GM12878 (cell line): Measurements from ENCODE around the gene NOD1. TPM values are rescaled to one million over a fixed set of nuclear protein-coding genes. Genes with fewer than 3 reads are reported as not detected.

ENCODE experiments used
- ATAC-seq: fragments of 200-7000 bp; cut with Tn5 transposase; 3 replicates; pipeline ENCODE4 v1.9.1; 2020; ENCODE audit warnings: mild to moderate bottlenecking, moderate library complexity
- BruUV-seq: library from RNA; stranded (reverse); fragments of 400-500 nt; replicated peaks from 2 replicates; lab custom pipeline; 2021; lab: Mats Ljungman, UMichigan
- CTCF ChIA-PET: fragments of 300-600 bp; sonication (Branson Sonifier 250); formaldehyde crosslinking; extraction: SDS; loops from one replicate; lab custom pipeline; 2021; ENCODE audit warnings: inconsistent platforms; lab: Yijun Ruan, JAX
- POLR2A ChIA-PET: fragments of 350-600 bp; formaldehyde crosslinking; extraction: SDS; loops from one replicate; lab custom pipeline; 2021; ENCODE audit warnings: inconsistent platforms; lab: Charles Lee
- RAD21 ChIA-PET: fragments of 300-600 bp; sonication (Branson Sonifier 250); formaldehyde crosslinking; loops from one replicate; lab custom pipeline; 2023; ENCODE audit warnings: antibody characterized with exemption; ENCODE audit not compliant: unreplicated experiment; lab: Charles Lee
- SMC1A ChIA-PET: fragments of 300-600 bp; sonication (Branson Sonifier 250); formaldehyde crosslinking; loops from one replicate; lab custom pipeline; 2023; ENCODE audit not compliant: unreplicated experiment, uncharacterized antibody; lab: Charles Lee
- DNase-seq: peaks from one replicate; pipeline ENCODE4 v3.0.0-alpha.2; 2011; ENCODE audit warnings: low read depth, low spot score
- FAIRE-seq: peaks from 3 replicates; lab custom pipeline; 2011; peaks lifted over from hg19 to GRCh38; lab: Jason Lieb, UNC
- H2AFZ ChIP-seq: 2 replicates; pipeline ENCODE4 v1.6.0; 2011; ENCODE audit warnings: low read depth, low read length, control low read depth; ENCODE audit not compliant: control insufficient read depth
- H3K27ac ChIP-seq: 2 replicates; pipeline ENCODE4 v1.5.1; 2011; ENCODE audit warnings: control low read depth; ENCODE audit not compliant: control insufficient read depth, insufficient read depth
- H3K27me3 ChIP-seq, 2 experiments: replicated peaks in 1 of 2; 2 replicates each; pipeline versions ENCODE4 v1.6.0 to v1.6.1; 2011; ENCODE audit warnings: low read length in 1 of 2; ENCODE audit not compliant: control insufficient read depth in 2 of 2, insufficient read depth in 2 of 2
- H3K36me3 ChIP-seq, 2 experiments: 2 replicates each; pipeline ENCODE4 v1.5.1; 2011; ENCODE audit warnings: low read length in 1 of 2; ENCODE audit not compliant: control insufficient read depth in 2 of 2, insufficient read depth in 2 of 2
- H3K4me1 ChIP-seq: 2 replicates; pipeline ENCODE4 v1.6.1; 2011; ENCODE audit warnings: mild to moderate bottlenecking, low read length, moderate library complexity, mixed read lengths; ENCODE audit not compliant: control insufficient read depth, insufficient read depth
- H3K4me2 ChIP-seq: 2 replicates; pipeline ENCODE4 v1.6.0; 2011; ENCODE audit warnings: control low read depth; ENCODE audit not compliant: control insufficient read depth, insufficient read depth
- H3K4me3 ChIP-seq: fragments of 200-600 bp; sonication (generic); 2 replicates; pipeline ENCODE4 v1.5.1; 2016
- H3K79me2 ChIP-seq: 2 replicates; pipeline ENCODE4 v1.6.0; 2011; ENCODE audit warnings: low read length; ENCODE audit not compliant: control insufficient read depth, insufficient read depth
- H3K9ac ChIP-seq: 2 replicates; pipeline ENCODE4 v1.8.0; 2011; ENCODE audit warnings: low read length, control low read depth, mixed read lengths; ENCODE audit not compliant: control insufficient read depth, insufficient read depth
- H3K9me3 ChIP-seq: replicated peaks from 3 replicates; pipeline ENCODE4 v1.5.1; 2011; ENCODE audit warnings: mild to moderate bottlenecking, low read length; ENCODE audit not compliant: control insufficient read depth, insufficient read depth
- H4K20me1 ChIP-seq: 2 replicates; pipeline ENCODE4 v1.6.0; 2011; ENCODE audit not compliant: control insufficient read depth, insufficient read depth
- ASH2L ChIP-seq: fragments of 300-600, 200-600 bp; sonication (generic); IDR thresholded peaks from 2 replicates; pipeline ENCODE4 v1.6.1; 2017; ENCODE audit warnings: low read depth, mild to moderate bottlenecking, borderline replicate concordance
- BCL11A ChIP-seq: IDR thresholded peaks from 2 replicates; pipeline ENCODE4 v1.6.1; 2011; ENCODE audit warnings: low read depth, low read length
- BMI1 ChIP-seq: fragments of 450-650 bp; IDR thresholded peaks from 2 replicates; pipeline ENCODE4 v1.6.1; 2016; ENCODE audit warnings: mild to moderate bottlenecking, moderate library complexity, borderline replicate concordance
- BRCA1 ChIP-seq: IDR thresholded peaks from 2 replicates; pipeline ENCODE4 v1.6.1; 2011; ENCODE audit warnings: low read depth, low read length, improper control_type of control experiment
- CHD4 ChIP-seq: fragments of 200-600 bp; sonication (generic); IDR thresholded peaks from 2 replicates; pipeline ENCODE4 v1.6.1; 2016; ENCODE audit warnings: mild to moderate bottlenecking
- CREB1 ChIP-seq: IDR thresholded peaks from 2 replicates; pipeline ENCODE4 v1.6.1; 2012; ENCODE audit warnings: low read depth, mild to moderate bottlenecking, inconsistent platforms
- HDGF ChIP-seq: fragments of 450-650 bp; IDR thresholded peaks from 2 replicates; pipeline ENCODE4 v1.6.1; 2016; ENCODE audit warnings: antibody characterized with exemption
- MXI1 ChIP-seq: fragments of 150-350 bp; IDR thresholded peaks from 2 replicates; pipeline ENCODE4 v1.6.1; 2011; ENCODE audit warnings: low read depth, mild to moderate bottlenecking, inconsistent platforms, low read length, improper control_type of control experiment
- NBN ChIP-seq: fragments of 450-650 bp; IDR thresholded peaks from 2 replicates; pipeline ENCODE4 v1.6.1; 2016
- RELA ChIP-seq: fragments of 450-650 bp; IDR thresholded peaks from 2 replicates; pipeline ENCODE4 v1.8.0; 2014; ENCODE audit warnings: borderline replicate concordance; ENCODE audit not compliant: partially characterized antibody
- RFX5 ChIP-seq: IDR thresholded peaks from 2 replicates; pipeline ENCODE4 v1.6.1; 2011; ENCODE audit warnings: low read depth, low read length, improper control_type of control experiment
- STAT1 ChIP-seq: fragments of 450-650 bp; conservative IDR thresholded peaks from 2 replicates; pipeline ENCODE4 v1.6.1; 2014; ENCODE audit warnings: antibody characterized with exemption, mild to moderate bottlenecking
- TCF3 ChIP-seq: IDR thresholded peaks from 2 replicates; pipeline ENCODE4 v1.6.1; 2012; ENCODE audit warnings: low read depth, mild to moderate bottlenecking, low read length, borderline replicate concordance; ENCODE audit not compliant: insufficient read depth
- ZSCAN29 ChIP-seq: fragments of 450-650 bp; IDR thresholded peaks from 2 replicates; pipeline ENCODE4 v1.6.1; 2017; ENCODE audit warnings: mild to moderate bottlenecking, moderate library complexity
- WGBS: methylation state at CpG from one replicate; pipeline ENCODE4 v1.1.6; 2016; ENCODE audit warnings: low lambda C conversion rate; ENCODE audit not compliant: insufficient replicate concordance, insufficient coverage; ENCODE audit errors: missing lambda C conversion rate; 5-methylcytosine and 5-hydroxymethylcytosine counted together
- in situ Hi-C: fragments of 300-500 bp; cut with MboI; formaldehyde crosslinking; loops from 9 replicates; pipeline ENCODE4 v1.14.3; 2018; ENCODE audit warnings: mixed read lengths
- intact Hi-C: fragments of 100-400 bp; cut with micrococcal nuclease; formaldehyde crosslinking; loops from one replicate; pipeline ENCODE4 v1.14.2; 2022; ENCODE audit not compliant: unreplicated experiment
- polyA plus RNA-seq, 11 experiments: library from polyadenylated mRNA; depleted of rRNA in 4 of 11; unstranded in 6 of 11; stranded (reverse) in 5 of 11; fragments of >200 nt; fragmentation: Nextera tagmentation in 4 of 11; fragmentation: Illumina TruSeq in 1 of 11; extraction: Ambion mirVana in 4 of 11; extraction: Trizol in 1 of 11; gene quantifications; 1 replicate in 1 of 11; 2 replicates in 10 of 11; pipeline versions ENCODE4 v1.2.1 to v1.2.3, GENCODE V29; 2011 to 2016; ENCODE audit warnings: inconsistent platforms in 2 of 11, missing spikeins in 2 of 11, low read depth in 1 of 11
- total RNA-seq, 4 experiments: library from RNA; depleted of rRNA in 3 of 4; stranded (reverse); fragments of >200 nt in 3 of 4; fragmentation: Illumina TruSeq in 1 of 4; extraction: Trizol in 1 of 4; gene quantifications; 2 replicates each; pipeline versions ENCODE4 v1.2.1 to v1.2.3, GENCODE V29; 2013 to 2021
- TF ChIP-seq, protein P1 (sequence below): fragments of 450-650 bp; IDR thresholded peaks from 2 replicates; pipeline ENCODE4 v1.6.1; 2014; ENCODE audit warnings: mild to moderate bottlenecking
- TF ChIP-seq, protein P2 (sequence below): IDR thresholded peaks from 2 replicates; pipeline ENCODE4 v1.6.1; 2012; ENCODE audit warnings: low read length, inconsistent platforms

Gene NOD1
- total and polyA plus RNA-seq, 10 of the 15 experiments (the other 5 are each of a cell fraction or from before 2014, with no cell fraction given), result 1.8 to 14.6 (median 8.9) TPM

DNA sequence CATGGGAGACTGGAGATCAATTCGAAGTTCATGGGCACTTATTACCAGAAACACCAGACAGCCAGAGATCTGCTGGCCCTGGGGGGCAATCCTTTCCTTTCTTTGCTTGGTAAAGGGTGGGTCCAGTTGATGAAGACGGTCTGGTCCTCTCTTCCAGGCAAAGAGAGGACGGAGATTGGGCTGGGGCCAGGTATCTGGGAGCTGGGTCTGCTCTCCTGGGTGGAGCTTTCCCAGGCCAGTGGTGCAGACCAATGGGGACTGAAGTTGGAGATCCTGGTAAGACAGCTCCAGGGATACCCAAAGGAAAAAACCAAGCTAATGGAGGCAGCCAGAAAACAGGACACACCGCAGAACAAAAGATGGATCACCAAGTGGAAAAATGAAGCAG lies 18.3 kb downstream of the NOD1 start:
- ATAC-seq, result no peak
- 77% methylated on average over 4 of the region's 4 CpGs for WGBS
- no peaks in the 10 kb centered on the region for H3K27me3 ChIP-seq
- ChIA-PET CTCF (interaction anchor here (1.5 kb wide), 1 partner anchor 12 kb away, joined by 5 read pairs; no protein-coding TSS in a partner anchor), POLR2A (no interaction called here), RAD21 (interaction anchor here (1.9 kb wide), 1 partner anchor 186 kb away, joined by 5 read pairs; no protein-coding TSS in a partner anchor), SMC1A (interaction anchor here (0.6 to 0.8 kb wide), 2 partner anchors 12 to 39 kb away, joined by 3 read pairs; no protein-coding TSS in a partner anchor)
- TF ChIP-seq, protein P1, sequence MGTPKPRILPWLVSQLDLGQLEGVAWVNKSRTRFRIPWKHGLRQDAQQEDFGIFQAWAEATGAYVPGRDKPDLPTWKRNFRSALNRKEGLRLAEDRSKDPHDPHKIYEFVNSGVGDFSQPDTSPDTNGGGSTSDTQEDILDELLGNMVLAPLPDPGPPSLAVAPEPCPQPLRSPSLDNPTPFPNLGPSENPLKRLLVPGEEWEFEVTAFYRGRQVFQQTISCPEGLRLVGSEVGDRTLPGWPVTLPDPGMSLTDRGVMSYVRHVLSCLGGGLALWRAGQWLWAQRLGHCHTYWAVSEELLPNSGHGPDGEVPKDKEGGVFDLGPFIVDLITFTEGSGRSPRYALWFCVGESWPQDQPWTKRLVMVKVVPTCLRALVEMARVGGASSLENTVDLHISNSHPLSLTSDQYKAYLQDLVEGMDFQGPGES, result no peak
- H3K79me2 ChIP-seq, result peaks cover 2% of the 10 kb centered on the region; the same call in 1 of the 2 replicates
- no peak overlapping the region for H2AFZ ChIP-seq
- in situ Hi-C loops, result no loop called here
- H3K9me3 ChIP-seq, result no peaks in the 10 kb centered on the region
- no peak for DNase-seq
- no TSS peak for BruUV-seq
- intact Hi-C loops, result loop anchor here (5.0 kb wide), 1 partner anchor 42 kb away; the partner anchor contains the start of gene GGCT
- FAIRE-seq, result no peak
- H3K4me2 ChIP-seq, result no peak overlapping the region
- H4K20me1 ChIP-seq, result no peaks in the 10 kb centered on the region
- peaks cover 0 to 4% of the 10 kb centered on the region in 2 experiments; a peak in 2 of 4 replicates for H3K36me3 ChIP-seq
- H3K4me3 ChIP-seq, result no peak overlapping the region
- H3K27ac ChIP-seq, result no peak overlapping the region
- no peak overlapping the region for H3K9ac ChIP-seq
- H3K4me1 ChIP-seq, result peaks cover 29% of the 10 kb centered on the region

DNA sequence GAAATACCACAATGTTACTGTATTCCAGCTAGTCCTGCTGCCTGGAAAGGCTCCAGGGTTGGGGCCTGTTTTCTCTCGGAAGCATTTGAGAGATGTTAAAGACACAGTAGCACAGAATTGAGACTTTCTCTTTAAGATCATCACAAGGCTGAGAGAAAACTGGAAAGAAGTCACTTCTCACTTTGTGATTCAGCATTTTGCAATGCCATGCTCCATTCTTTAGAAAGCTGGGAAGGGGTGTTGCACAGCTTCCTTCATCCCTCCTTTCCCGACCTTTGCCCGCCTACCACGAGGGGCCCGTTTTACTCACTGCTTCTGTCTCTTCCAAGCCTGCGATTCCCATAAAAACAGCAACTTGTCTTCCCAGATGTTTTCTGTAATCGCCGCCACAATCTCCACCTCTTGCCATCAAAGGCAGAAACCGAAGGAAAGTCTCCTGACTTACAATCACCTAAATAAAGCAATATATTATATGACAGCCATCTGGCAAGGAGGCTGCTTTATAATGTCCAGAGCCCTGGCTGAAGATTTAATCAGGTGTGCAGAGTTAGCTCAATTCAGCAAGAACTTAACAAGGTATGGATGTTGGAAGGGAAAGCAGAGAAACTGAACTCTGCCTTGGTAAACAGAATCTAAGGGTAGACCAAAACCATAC lies 18.9 kb downstream of the NOD1 start:
- in situ Hi-C loops, result no loop called here
- Histone ChIP-seq H3K9ac (no peak overlapping the region), H3K4me2 (no peak overlapping the region), H3K27me3 (no peaks in the 10 kb centered on the region), H4K20me1 (no peaks in the 10 kb centered on the region), H3K9me3 (no peaks in the 10 kb centered on the region), H3K79me2 (peaks cover under 1% of the 10 kb centered on the region; the same call in 1 of the 2 replicates)
- no peak for TF ChIP-seq HDGF
- TF ChIP-seq NBN, result no peak
- TF ChIP-seq ASH2L, result no peak
- TF ChIP-seq TCF3, result no peak
- no peak for TF ChIP-seq RELA
- no peak for TF ChIP-seq BCL11A
- TF ChIP-seq ZSCAN29, result no peak
- TF ChIP-seq BMI1, result no peak
- no peak for TF ChIP-seq CHD4
- no peak for TF ChIP-seq RFX5
- TF ChIP-seq, protein P2, sequence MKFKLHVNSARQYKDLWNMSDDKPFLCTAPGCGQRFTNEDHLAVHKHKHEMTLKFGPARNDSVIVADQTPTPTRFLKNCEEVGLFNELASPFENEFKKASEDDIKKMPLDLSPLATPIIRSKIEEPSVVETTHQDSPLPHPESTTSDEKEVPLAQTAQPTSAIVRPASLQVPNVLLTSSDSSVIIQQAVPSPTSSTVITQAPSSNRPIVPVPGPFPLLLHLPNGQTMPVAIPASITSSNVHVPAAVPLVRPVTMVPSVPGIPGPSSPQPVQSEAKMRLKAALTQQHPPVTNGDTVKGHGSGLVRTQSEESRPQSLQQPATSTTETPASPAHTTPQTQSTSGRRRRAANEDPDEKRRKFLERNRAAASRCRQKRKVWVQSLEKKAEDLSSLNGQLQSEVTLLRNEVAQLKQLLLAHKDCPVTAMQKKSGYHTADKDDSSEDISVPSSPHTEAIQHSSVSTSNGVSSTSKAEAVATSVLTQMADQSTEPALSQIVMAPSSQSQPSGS, result no peak
- no peak for TF ChIP-seq CREB1
- TF ChIP-seq MXI1, result no peak
- TF ChIP-seq BRCA1, result no peak
- no peak for TF ChIP-seq STAT1
- TF ChIP-seq, all 136 proteins: peak for 0
- Histone ChIP-seq H3K4me3 (no peak overlapping the region), H3K4me1 (peaks cover 23% of the 10 kb centered on the region), H3K27ac (no peak overlapping the region), H3K36me3 (peaks cover 0 to 4% of the 10 kb centered on the region in 2 experiments; a peak in 2 of 4 replicates), H2AFZ (no peak overlapping the region)
- ChIA-PET POLR2A (no interaction called here), SMC1A (interaction anchor here (0.8 kb wide), 1 partner anchor 39 kb away, joined by 3 read pairs; no protein-coding TSS in a partner anchor), RAD21 (interaction anchor here (1.9 kb wide), 1 partner anchor 185 kb away, joined by 5 read pairs; no protein-coding TSS in a partner anchor), CTCF (interaction anchor here (1.4 to 1.5 kb wide), 2 partner anchors 12 to 104 kb away, joined by 4 to 5 read pairs; no protein-coding TSS in a partner anchor)
- ATAC-seq (no peak), FAIRE-seq (no peak), DNase-seq (no peak)
- intact Hi-C loops, result loop anchor here (5.0 kb wide), 1 partner anchor 43 kb away; the partner anchor contains the start of gene GGCT
- no TSS peak for BruUV-seq
- WGBS, result over 99% methylated on average over 9 of the region's 9 CpGs
